ENCODE data around the gene PUM1.

Gene PUM1

GRCh38 chr1:30929135-30929889 lies 136.2 kb downstream of the PUM1 start:
- DNase-seq (ENCODE audit: low read depth): no peak

GRCh38 chr1:30928789-30929134 lies 136.8 kb downstream of the PUM1 start:
- DNase-seq (ENCODE audit: low read depth): no peak

GRCh38 chr1:30928171-30928570 lies 137.3 kb downstream of the PUM1 start:
- no peak for DNase-seq (ENCODE audit: low read depth)

GRCh38 chr1:30927448-30927847 lies 138.1 kb downstream of the PUM1 start:
- no peak for DNase-seq (ENCODE audit: low read depth)

GRCh38 chr1:30923597-30923996 lies 141.9 kb downstream of the PUM1 start:
- DNase-seq (ENCODE audit: low read depth): no peak

GRCh38 chr1:30920827-30921226 lies 144.7 kb downstream of the PUM1 start:
- no peak for DNase-seq (ENCODE audit: low read depth)

GRCh38 chr1:30919025-30919881 lies 146.3 kb downstream of the PUM1 start:
- no peak for DNase-seq (ENCODE audit: low read depth)

GRCh38 chr1:30916296-30916695 lies 149.2 kb downstream of the PUM1 start:
- no peak for DNase-seq (ENCODE audit: low read depth)

GRCh38 chr1:30915491-30916230 lies 149.9 kb downstream of the PUM1 start:
- DNase-seq (ENCODE audit: low read depth): no peak

- DNase-seq (ENCODE audit: low read depth): no peak
Measured at GRCh38 chr1:30914931-30915330, 150.6 kb downstream of the PUM1 start.

- DNase-seq (ENCODE audit: low read depth): no peak
Measured at GRCh38 chr1:30914587-30914922, 151.0 kb downstream of the PUM1 start.

- no peak for DNase-seq (ENCODE audit: low read depth)
Measured at GRCh38 chr1:30912913-30913652, 152.4 kb downstream of the PUM1 start.

GRCh38 chr1:30912224-30912623 lies 153.3 kb downstream of the PUM1 start:
- DNase-seq (ENCODE audit: low read depth): no peak

GRCh38 chr1:30911059-30911954 lies 154.2 kb downstream of the PUM1 start:
- no peak for DNase-seq (ENCODE audit: low read depth)

GRCh38 chr1:30909365-30910068 lies 156.0 kb downstream of the PUM1 start:
- no peak for DNase-seq (ENCODE audit: low read depth)

- DNase-seq (ENCODE audit: low read depth): no peak
Measured at GRCh38 chr1:30908696-30909364, 156.7 kb downstream of the PUM1 start, which contains the start of gene SDC3. SDC3 (minus strand) TSS chr1:30908758; CDS start chr1:30908586, 172 bp downstream.

- DNase-seq (ENCODE audit: low read depth): no peak
Measured at GRCh38 chr1:30908316-30908695, 157.2 kb downstream of the PUM1 start.

- DNase-seq (ENCODE audit: low read depth): no peak
Measured at GRCh38 chr1:30907481-30908315, 157.8 kb downstream of the PUM1 start.
